ENCODE data around the gene MAST4. TPM values are rescaled to one million over a fixed set of nuclear protein-coding genes. Genes with fewer than 3 reads are reported as not detected.

The MAST4 gene
- total and polyA plus RNA-seq, 12 donors: 29.6 to 93.3 (median 76.6) TPM

GRCh38 chr5:66843065-66843464 is 246.9 kb downstream of the MAST4 start:
- DNase-seq (no peak), ATAC-seq (no peak)
- Histone ChIP-seq H3K9me3 (no peaks in the 10 kb centered on the region), H3K4me3 (no peak overlapping the region), H3K4me1 (peaks cover 0 to 38% (median 18%) of the 10 kb centered on the region in 9 donors), H3K27me3 (no peaks in the 10 kb centered on the region), H3K27ac (peak overlapping the region in 5 of 10 donors; percentile 32 to 73 (median 42)), H3K36me3 (no peaks in the 10 kb centered on the region)
- intact Hi-C loops (cut with DNase I): no loop called here
- 38 to 58% methylated on average over 4 of the region's 4 CpGs for WGBS, 2 donors
- no peak for TF ChIP-seq CTCF (IDR thresholded peaks at IDR 0.05)

- H3K36me3 ChIP-seq: no peaks in the 10 kb centered on the region
- peaks cover 0 to 55% (median 34%) of the 10 kb centered on the region in 9 donors for H3K4me1 ChIP-seq
- no peaks in the 10 kb centered on the region for H3K27me3 ChIP-seq
- H3K9me3 ChIP-seq: no peaks in the 10 kb centered on the region
- intact Hi-C loops (cut with DNase I): no loop called here
- DNase-seq (no peak), ATAC-seq (peak in 3 of 8 donors; percentile 25 to 32 (median 31))
- 47 to 52% methylated on average over 10 of the region's 10 CpGs for WGBS, 2 donors
- peak overlapping the region in 2 of 10 donors; percentile 41 to 49 for H3K27ac ChIP-seq
- no peak overlapping the region for H3K4me3 ChIP-seq
- no peak for TF ChIP-seq CTCF (IDR thresholded peaks at IDR 0.05)
These were observed 252.8 kb downstream of the MAST4 start for GRCh38 chr5:66848749-66849641.

GRCh38 chr5:66849803-66850202 is 253.6 kb downstream of the MAST4 start:
- intact Hi-C loops (cut with DNase I): no loop called here
- Histone ChIP-seq H3K9me3 (no peaks in the 10 kb centered on the region), H3K4me1 (peaks cover 0 to 59% (median 38%) of the 10 kb centered on the region in 9 donors), H3K27me3 (no peaks in the 10 kb centered on the region), H3K36me3 (no peaks in the 10 kb centered on the region), H3K4me3 (no peak overlapping the region), H3K27ac (no peak overlapping the region)
- ATAC-seq: peak in 2 of 8 donors; percentile 27 to 29
- WGBS, 2 donors: 94 to 96% methylated on average over 1 of the region's 1 CpG
- DNase-seq: no peak
- TF ChIP-seq CTCF (IDR thresholded peaks at IDR 0.05): no peak

- TF ChIP-seq CTCF (IDR thresholded peaks at IDR 0.05): no peak
- no peaks in the 10 kb centered on the region for H3K9me3 ChIP-seq
- no peaks in the 10 kb centered on the region for H3K36me3 ChIP-seq
- WGBS, 2 donors: 83 to 86% methylated on average over 5 of the region's 5 CpGs
- no peak overlapping the region for H3K27ac ChIP-seq
- H3K4me1 ChIP-seq: peaks cover 0 to 62% (median 38%) of the 10 kb centered on the region in 9 donors
- intact Hi-C loops (cut with DNase I): no loop called here
- DNase-seq: no peak
- H3K27me3 ChIP-seq: no peaks in the 10 kb centered on the region
- no peak overlapping the region for H3K4me3 ChIP-seq
- ATAC-seq: peak in 1 of 8 donors; percentile 25
These were observed 254.3 kb downstream of the MAST4 start for GRCh38 chr5:66850354-66851075.
